GM19099 (cell line): Measurements from ENCODE around the gene KLHDC4.

Experiments used
- POLR2A ChIP-seq: IDR thresholded peaks from 3 replicates; pipeline ENCODE4 v1.6.1; 2011; ENCODE audit warnings: low read depth; ENCODE audit not compliant: insufficient read length; ENCODE audit errors: extremely low read depth

The KLHDC4 gene

GRCh38 chr16:87754535-87754934 is 11.3 kb downstream of the KLHDC4 start:
- no peak for TF ChIP-seq POLR2A

DNA sequence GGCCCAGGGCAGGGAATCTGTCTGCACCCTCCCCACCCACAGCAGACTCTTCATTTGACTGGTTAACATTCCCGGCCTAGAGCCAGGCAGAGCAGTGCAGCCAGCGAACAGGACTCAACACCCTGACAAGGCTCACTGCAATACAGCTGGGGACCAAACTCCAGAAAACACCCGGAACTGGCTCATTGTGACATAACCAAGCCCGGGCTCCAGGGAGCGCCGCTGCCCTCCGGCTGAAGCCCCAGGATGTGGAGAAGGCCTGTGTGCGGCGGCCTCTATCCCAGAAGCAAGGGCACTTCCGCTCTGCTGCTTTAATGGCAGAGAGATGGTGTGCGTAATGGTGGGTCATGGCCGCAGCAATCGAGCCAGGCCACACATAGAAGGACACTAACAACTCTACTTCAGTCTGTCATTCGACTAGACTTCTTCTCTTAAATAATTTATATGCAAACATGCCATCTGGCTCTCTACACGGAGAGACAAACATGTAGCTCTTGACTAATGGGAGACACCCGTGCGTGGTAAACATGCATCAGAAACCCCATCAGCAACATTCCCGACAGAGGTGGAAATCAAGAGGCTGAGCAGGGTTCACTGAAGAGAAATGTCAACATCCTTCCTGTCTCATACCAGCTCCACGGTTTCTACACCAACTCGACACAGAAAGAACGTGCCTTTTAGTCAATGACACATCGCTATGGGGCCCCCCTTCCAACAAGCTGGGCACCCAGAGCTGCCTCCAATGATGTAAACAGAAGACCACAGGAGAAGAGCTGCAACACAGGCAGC is 18.0 kb downstream of the KLHDC4 start:
- TF ChIP-seq POLR2A: no peak

DNA sequence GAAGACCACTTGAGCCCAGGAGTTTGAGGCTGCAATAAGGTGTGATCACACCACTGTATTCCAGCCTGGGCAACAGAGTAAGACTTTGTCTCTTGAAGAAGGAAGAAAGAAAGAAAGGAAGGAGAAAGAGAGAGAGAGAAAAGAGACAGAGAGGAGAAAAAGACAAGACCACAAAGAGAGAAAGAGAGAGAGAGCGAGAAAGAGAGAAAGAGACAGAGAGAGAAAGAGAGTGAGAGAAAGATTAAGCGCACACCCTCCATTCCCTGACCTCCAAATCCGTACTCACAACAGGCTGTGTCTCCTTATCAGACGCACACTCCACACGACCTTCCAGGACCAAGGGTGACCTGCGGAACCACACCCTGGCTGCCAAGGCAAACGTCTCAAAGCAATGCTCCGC is 19.6 kb downstream of the KLHDC4 start:
- no peak for TF ChIP-seq POLR2A

DNA sequence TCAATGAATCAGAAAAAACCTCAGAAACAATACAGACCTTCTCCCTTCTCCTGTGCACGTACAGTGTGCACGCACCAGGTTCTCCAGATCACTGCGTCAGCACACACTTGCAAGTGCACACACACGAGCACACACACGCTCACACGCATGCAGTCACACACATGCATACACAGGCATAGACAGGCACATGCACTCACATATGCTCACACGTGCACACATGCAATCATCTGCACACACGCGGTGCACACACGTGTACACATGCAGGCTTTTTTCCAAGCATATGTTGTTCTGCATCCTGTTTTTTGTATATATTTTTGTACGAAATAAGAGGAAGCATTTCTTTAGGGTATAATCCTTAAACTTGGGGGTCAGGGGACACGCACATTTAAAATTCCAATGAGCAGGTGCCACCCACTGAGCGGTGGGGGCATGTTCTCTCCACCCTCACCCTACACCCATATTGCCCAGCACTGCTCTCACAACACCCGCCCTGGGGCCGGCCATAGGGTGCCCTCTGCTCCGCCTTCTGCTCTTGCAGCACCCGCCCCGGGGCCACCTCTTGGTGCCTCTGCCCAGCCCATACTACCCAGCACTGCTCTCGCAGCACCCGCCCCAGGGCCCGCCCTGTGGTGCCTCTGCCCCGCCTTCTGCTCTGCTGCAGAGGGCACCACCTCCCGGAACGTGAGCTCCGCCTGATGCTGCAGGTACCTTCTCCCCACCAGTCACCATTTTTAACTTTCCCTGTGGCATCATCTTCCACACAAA is 20.9 kb downstream of the KLHDC4 start:
- no peak for TF ChIP-seq POLR2A

- TF ChIP-seq POLR2A: no peak
Measured at GRCh38 chr16:87742781-87743490, 22.9 kb downstream of the KLHDC4 start.

DNA sequence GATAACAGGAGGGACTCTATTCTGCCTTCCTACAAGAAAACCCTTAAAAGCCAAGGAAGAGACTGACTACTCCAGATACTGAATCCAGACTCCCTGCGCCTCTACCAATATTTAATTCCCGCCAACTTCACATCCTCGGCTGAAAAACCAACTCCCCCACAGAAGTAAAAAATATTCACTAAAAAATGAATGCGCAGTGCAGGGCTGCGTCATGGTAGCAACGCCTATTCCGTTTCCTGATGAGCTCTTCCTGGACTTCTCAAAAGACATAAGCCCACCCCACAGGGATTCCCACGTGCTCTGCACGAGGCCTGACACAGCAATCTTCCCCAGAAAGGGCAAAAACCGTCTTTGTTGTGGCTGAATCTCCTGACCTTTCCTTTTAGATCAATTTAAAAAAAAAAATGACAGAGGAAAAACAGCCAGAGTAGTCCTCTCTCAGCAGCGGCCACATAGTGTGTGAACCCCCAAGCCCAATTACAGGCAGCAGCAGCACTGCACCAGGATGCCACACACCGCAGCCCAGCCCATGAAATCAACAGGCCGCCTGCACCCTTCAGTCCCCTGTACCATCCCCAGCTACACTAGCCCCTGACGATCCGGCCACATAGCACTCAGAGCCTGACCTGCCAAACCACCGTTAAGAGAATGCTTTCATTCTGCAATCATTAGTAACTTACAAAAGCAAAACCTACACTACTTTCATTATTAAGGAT is 23.9 kb downstream of the KLHDC4 start:
- TF ChIP-seq POLR2A: no peak

- no peak for TF ChIP-seq POLR2A
Measured at GRCh38 chr16:87740909-87741424, 24.8 kb downstream of the KLHDC4 start.

- no peak for TF ChIP-seq POLR2A
Measured at GRCh38 chr16:87740441-87740840, 25.3 kb downstream of the KLHDC4 start.

DNA sequence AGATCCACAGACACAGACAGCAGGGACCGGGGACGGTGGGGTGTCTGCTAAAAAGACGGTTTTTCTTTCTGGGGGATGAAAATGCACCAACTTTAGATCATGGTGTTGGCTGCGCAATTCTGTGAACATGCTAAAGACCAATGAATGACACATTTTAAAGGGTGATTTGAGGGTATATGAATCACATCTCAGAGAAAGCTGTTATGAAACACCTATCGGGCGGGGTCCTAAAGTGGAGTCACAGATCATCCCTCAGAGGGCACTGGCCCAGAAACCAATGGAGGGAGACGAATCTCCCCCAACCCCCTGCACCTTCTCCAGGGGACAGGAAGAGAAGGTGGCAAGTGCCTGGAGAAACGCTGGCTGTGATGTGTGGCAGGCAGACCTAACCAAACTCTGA is 26.0 kb downstream of the KLHDC4 start:
- no peak for TF ChIP-seq POLR2A

DNA sequence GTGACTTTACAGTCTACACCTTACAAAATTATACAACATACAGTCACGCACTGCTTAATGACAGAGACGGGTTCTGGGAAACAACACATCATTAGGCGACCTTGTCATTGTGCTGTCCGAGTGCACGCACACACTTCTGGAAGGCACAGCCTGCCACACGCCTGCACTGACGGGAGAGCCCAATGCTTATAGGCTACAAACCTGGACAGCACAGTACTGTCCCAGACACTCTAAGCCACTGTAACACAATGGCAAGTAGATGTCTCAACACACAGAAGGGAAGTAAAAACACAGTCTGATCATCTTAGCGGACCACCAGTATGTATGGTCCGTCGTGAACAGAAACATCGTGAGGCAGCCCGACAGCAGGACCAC is 29.8 kb downstream of the KLHDC4 start:
- TF ChIP-seq POLR2A: no peak

GRCh38 chr16:87735270-87736007 is 30.3 kb downstream of the KLHDC4 start:
- no peak for TF ChIP-seq POLR2A

GRCh38 chr16:87734644-87735043 is 31.1 kb downstream of the KLHDC4 start:
- no peak for TF ChIP-seq POLR2A

DNA sequence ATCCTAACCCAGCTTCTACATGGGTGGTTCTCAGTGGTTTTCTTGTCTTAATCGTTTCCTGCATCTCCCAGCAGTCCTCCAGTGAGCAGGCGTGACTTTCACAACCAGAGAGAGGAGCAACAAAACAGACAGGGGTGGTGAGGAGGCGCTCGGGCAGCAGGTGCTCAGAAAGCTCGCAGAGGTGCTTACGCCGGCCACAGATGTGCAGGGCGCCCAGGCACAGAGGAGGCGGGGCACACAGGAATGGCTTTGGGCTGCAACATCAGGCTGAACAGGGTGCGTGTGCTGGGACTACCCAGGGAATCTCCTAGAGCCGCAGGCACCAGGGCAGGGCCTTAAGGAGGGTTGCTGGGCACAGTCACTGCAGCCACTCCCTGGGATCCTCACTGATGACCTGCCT is 32.6 kb downstream of the KLHDC4 start:
- TF ChIP-seq POLR2A: no peak

DNA sequence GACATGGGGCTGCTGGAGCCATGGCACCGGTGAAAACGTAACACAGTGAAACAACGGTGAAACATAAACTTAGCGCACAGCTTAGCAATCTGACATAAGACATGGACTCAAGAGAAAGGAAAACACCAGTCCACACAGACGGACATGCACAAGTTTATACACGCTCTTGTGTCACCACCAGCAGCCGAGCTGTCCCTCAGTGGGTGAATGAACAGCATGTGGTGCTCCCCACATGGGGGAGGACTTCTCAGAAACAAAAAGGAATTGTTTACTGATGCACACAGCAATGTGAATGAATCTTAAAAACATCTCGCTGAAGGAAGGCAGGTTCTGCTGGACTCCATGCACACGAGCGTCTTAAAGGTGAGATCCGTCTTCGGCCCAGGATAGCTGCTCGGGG is 34.2 kb downstream of the KLHDC4 start:
- no peak for TF ChIP-seq POLR2A
